GM12891 (cell line): Measurements from ENCODE around the gene DPM3.

Source experiments
- POLR2A ChIP-seq: IDR thresholded peaks from 2 replicates; pipeline ENCODE4 v1.6.1; 2011; ENCODE audit warnings: low read depth, low read length, control low read depth
- POU2F2 ChIP-seq: IDR thresholded peaks from 2 replicates; pipeline ENCODE4 v1.6.1; 2011; ENCODE audit warnings: low read depth, mild to moderate bottlenecking, control low read depth, low read length, moderate library complexity
- SPI1 ChIP-seq: IDR thresholded peaks from 2 replicates; pipeline ENCODE4 v1.6.1; 2011; ENCODE audit warnings: low read depth, low read length, control low read depth

GRCh38 chr1:155166471-155167165 is 26.3 kb upstream of the DPM3 start:
- TF ChIP-seq POLR2A (no peak), POU2F2 (no peak), SPI1 (no peak)
